Measurements from ENCODE around the gene TNKS2.
"Not testable (repeated sequence)": the region's sequence is repeated elsewhere in the genome, so short reads cannot be mapped to it uniquely, and the experiment has no call there.

TNKS2 gene

GRCh38 chr10:91879515-91880170 lies 81.4 kb downstream of the TNKS2 start:
- DNase-seq (ENCODE audit: insufficient read length) (no peak), FAIRE-seq (no peak)
- TF ChIP-seq POLR2AphosphoS5 (IDR thresholded peaks at IDR 0.05; ENCODE audit: low read depth, low read length) = no peak
- no peak for TF ChIP-seq POLR2A (IDR thresholded peaks at IDR 0.05; ENCODE audit: low read depth, low read length)
- no peak for TF ChIP-seq TAF1 (IDR thresholded peaks at IDR 0.05; ENCODE audit: borderline replicate concordance, low read depth, low read length)

DNA sequence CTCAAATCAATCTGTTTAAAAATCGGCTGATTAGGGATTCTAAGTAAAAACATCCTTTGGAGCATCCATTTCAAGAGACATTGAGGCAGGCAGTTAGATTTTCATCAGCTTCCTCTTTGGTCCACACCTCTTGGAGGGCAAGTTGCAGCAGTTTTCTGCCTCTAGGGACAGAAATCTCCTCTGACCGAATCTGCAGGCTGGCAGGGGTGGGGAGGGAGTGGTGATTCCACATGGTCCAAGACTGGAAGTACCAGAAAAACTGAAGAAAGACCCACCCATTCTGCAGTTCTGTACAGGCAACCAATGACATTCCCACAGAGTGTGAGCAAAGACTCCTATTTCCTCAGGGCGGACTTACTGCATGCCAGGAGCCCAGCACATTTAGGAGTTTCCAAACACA lies 82.1 kb downstream of the TNKS2 start:
- DNase-seq (ENCODE audit: insufficient read length) = no peak
- no peak for TF ChIP-seq POLR2AphosphoS5 (IDR thresholded peaks at IDR 0.05; ENCODE audit: low read depth, low read length)
- no peak for FAIRE-seq

- no peak for DNase-seq (ENCODE audit: insufficient read length)
- TF ChIP-seq POLR2AphosphoS5 (IDR thresholded peaks at IDR 0.05; ENCODE audit: low read depth, low read length) = no peak
- no peak for TF ChIP-seq POLR2A (IDR thresholded peaks at IDR 0.05; ENCODE audit: low read depth, low read length)
- TF ChIP-seq TAF1 (IDR thresholded peaks at IDR 0.05; ENCODE audit: borderline replicate concordance, low read depth, low read length) = no peak
- no peak for FAIRE-seq
These were observed 85.6 kb downstream of the TNKS2 start for GRCh38 chr10:91883549-91884444.

GRCh38 chr10:91884536-91884935 lies 86.3 kb downstream of the TNKS2 start:
- no peak for TF ChIP-seq TAF1 (IDR thresholded peaks at IDR 0.05; ENCODE audit: borderline replicate concordance, low read depth, low read length)
- TF ChIP-seq POLR2AphosphoS5 (IDR thresholded peaks at IDR 0.05; ENCODE audit: low read depth, low read length) = no peak
- FAIRE-seq (no peak), DNase-seq (ENCODE audit: insufficient read length) (no peak)

DNA sequence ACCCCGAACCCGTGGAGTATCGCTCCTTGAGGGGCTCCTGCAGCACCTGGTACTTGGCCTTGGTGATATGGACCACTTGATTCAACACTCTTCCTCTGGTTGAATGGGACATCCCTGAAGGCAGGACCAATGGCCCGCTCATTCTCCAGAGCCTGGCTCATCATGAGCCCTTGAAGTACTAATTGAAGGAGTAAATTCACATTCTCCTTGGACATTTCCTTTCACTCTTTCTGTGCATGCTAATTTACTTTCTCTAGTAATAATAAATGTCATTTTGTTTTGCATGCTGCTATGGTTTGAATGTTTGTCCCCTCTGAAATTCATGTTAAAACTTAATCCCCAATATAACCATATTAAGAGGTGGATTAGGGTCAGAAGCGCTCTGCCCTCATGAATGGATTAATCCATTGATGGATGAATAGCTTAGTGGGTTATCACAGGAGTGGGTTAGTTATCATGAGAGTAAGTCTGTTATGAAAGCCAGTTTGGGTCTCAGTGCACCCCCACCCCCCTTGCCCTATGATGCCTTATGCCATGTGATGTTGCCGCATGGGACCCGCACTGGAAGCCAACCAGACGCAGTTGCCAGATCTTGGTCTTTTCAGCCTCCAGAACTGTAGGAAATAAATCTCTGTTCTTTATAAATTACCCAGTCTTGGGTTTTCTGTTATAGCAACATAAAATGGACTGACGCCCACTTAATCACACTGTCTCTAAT lies 87.3 kb downstream of the TNKS2 start:
- no peak for FAIRE-seq

GRCh38 chr10:91886954-91887271 lies 88.7 kb downstream of the TNKS2 start:
- DNase-seq (ENCODE audit: insufficient read length) = no peak
- no peak for FAIRE-seq
- TF ChIP-seq POLR2AphosphoS5 (IDR thresholded peaks at IDR 0.05; ENCODE audit: low read depth, low read length) (no peak), TAF1 (IDR thresholded peaks at IDR 0.05; ENCODE audit: borderline replicate concordance, low read depth, low read length) (no peak), POLR2A (IDR thresholded peaks at IDR 0.05; ENCODE audit: low read depth, low read length) (no peak)

More for the DNA sequence above, 87.3 kb downstream of the TNKS2 start:
- DNase-seq (ENCODE audit: insufficient read length) = no peak
- no peak for TF ChIP-seq POLR2A (IDR thresholded peaks at IDR 0.05; ENCODE audit: low read depth, low read length)
- no peak for TF ChIP-seq TAF1 (IDR thresholded peaks at IDR 0.05; ENCODE audit: borderline replicate concordance, low read depth, low read length)
- no peak for TF ChIP-seq POLR2AphosphoS5 (IDR thresholded peaks at IDR 0.05; ENCODE audit: low read depth, low read length)

GRCh38 chr10:91887272-91888076 lies 89.2 kb downstream of the TNKS2 start:
- FAIRE-seq (no peak), DNase-seq (ENCODE audit: insufficient read length) (peak; percentile 29)
- TF ChIP-seq TAF1 (IDR thresholded peaks at IDR 0.05; ENCODE audit: borderline replicate concordance, low read depth, low read length) = no peak
- TF ChIP-seq POLR2A (IDR thresholded peaks at IDR 0.05; ENCODE audit: low read depth, low read length) = no peak
- no peak for TF ChIP-seq POLR2AphosphoS5 (IDR thresholded peaks at IDR 0.05; ENCODE audit: low read depth, low read length)

DNA sequence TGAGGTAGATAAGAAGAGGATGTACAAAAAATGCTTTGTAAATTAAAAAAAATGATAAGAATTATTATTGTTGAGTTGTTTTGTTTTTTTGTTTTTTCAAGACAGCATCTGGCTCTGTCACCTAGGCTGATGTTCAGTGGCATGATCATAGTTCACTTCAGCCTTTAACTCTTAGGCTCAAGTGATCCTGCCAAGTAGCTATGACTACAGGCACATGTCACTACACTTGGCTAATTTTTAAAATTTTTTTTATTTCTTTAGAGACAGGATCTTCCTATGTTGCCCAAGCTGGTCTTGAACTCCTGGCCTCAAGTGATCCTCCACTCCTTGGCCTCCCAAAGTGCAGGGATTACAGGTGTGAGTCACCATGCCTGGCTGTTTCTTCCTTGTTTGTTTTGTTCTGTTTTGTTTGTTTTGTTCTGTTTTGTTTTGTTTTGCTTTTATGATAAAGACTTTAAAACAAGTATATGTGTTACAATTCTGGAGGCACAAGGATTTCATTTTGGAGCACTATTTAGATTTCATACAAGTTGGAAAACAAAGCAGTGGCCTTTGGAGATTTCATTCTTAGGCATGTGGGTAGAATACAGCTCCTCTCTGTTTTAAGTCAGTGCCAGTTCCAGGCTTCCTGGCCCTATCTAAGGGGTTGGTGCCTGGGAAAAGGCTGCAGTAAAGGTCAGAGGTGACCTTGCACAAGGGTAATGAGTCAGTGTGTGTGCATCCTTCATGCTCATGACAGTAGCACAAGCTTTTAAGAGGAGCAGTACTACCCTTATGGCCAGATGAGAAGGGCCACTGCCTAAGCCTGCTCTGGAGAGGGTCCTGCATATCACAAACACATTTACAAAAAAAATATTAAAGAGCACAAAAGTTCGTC lies 93.1 kb downstream of the TNKS2 start:
- no peak for DNase-seq (ENCODE audit: insufficient read length)
- TF ChIP-seq POLR2A (IDR thresholded peaks at IDR 0.05; ENCODE audit: low read depth, low read length) = no peak
- no peak for TF ChIP-seq POLR2AphosphoS5 (IDR thresholded peaks at IDR 0.05; ENCODE audit: low read depth, low read length)
- TF ChIP-seq TAF1 (IDR thresholded peaks at IDR 0.05; ENCODE audit: borderline replicate concordance, low read depth, low read length) = no peak
- FAIRE-seq = no peak

- FAIRE-seq = no peak
- no peak for DNase-seq (ENCODE audit: insufficient read length)
- TF ChIP-seq POLR2AphosphoS5 (IDR thresholded peaks at IDR 0.05; ENCODE audit: low read depth, low read length) = no peak
These were observed 94.8 kb downstream of the TNKS2 start for GRCh38 chr10:91893051-91893450.

GRCh38 chr10:91894261-91894685 lies 96.0 kb downstream of the TNKS2 start:
- DNase-seq (ENCODE audit: insufficient read length); FAIRE-seq: not testable (repeated sequence)

Data from GM12892 (cell line).